Panc1 (cell line): Measurements from ENCODE around the gene GNRHR. TPM values are rescaled to one million over a fixed set of nuclear protein-coding genes. Genes with fewer than 3 reads are reported as not detected.

Source experiments
- ATAC-seq: fragments of 200-7000 bp; cut with Tn5 transposase; 2 replicates; pipeline ENCODE4 v1.9.1; 2020; ENCODE audit warnings: mild to moderate bottlenecking, moderate library complexity
- BruUV-seq: library from RNA; stranded (reverse); fragments of 400-500 nt; replicated peaks from 2 replicates; lab custom pipeline; 2021; lab: Mats Ljungman, UMichigan
- CTCF ChIA-PET: fragments of 300-600 bp; sonication (Branson Sonifier 250); formaldehyde crosslinking; loops from one replicate; lab custom pipeline; 2022; ENCODE audit warnings: antibody characterized with exemption; lab: Charles Lee
- POLR2A ChIA-PET: fragments of 300-600 bp; sonication (Branson Sonifier 250); formaldehyde crosslinking; loops from one replicate; lab custom pipeline; 2022; ENCODE audit warnings: antibody characterized with exemption; lab: Charles Lee
- DNase-seq: peaks from one replicate; pipeline ENCODE4 v3.0.0-alpha.2; 2010; ENCODE audit warnings: low read depth, low spot score
- H3K27ac ChIP-seq: 2 replicates; pipeline ENCODE4 v1.5.1; 2011; ENCODE audit warnings: mild to moderate bottlenecking, low read length, inconsistent platforms
- H3K27me3 ChIP-seq: fragments of 200-500 bp; sonication (Bioruptor generic); 2 replicates; pipeline ENCODE4 v1.6.0; 2014; ENCODE audit warnings: low read length, inconsistent platforms; ENCODE audit not compliant: control insufficient read depth, insufficient read depth
- H3K36me3 ChIP-seq: fragments of 200-500 bp; sonication (Bioruptor generic); 2 replicates; pipeline ENCODE4 v1.5.1; 2014; ENCODE audit warnings: inconsistent platforms, mild to moderate bottlenecking, low read length, moderate library complexity; ENCODE audit not compliant: control insufficient read depth, insufficient read depth
- H3K4me1 ChIP-seq: 2 replicates; pipeline ENCODE4 v1.5.1; 2011; ENCODE audit warnings: inconsistent platforms, mild to moderate bottlenecking, low read length, moderate library complexity; ENCODE audit not compliant: control insufficient read depth, insufficient read depth
- H3K4me3 ChIP-seq, 2 experiments: 2 replicates each; pipeline ENCODE4 v1.5.1; 2011 to 2012; ENCODE audit warnings: low read depth in 2 of 2, low read length in 2 of 2, mild to moderate bottlenecking in 2 of 2, inconsistent platforms in 1 of 2, moderate library complexity in 1 of 2
- H3K9me3 ChIP-seq: fragments of 200-500 bp; sonication (Bioruptor generic); 2 replicates; pipeline ENCODE4 v1.5.1; 2014; ENCODE audit warnings: low read depth, mild to moderate bottlenecking, inconsistent platforms, low read length, moderate library complexity; ENCODE audit not compliant: control insufficient read depth, insufficient read depth
- CTCF ChIP-seq: fragments of 450-650 bp; IDR thresholded peaks from 2 replicates; pipeline ENCODE4 v1.5.1; 2017; ENCODE audit warnings: mild to moderate bottlenecking
- POLR2AphosphoS5 ChIP-seq: IDR thresholded peaks from 2 replicates; pipeline ENCODE4 v1.6.1; 2012; ENCODE audit warnings: mild to moderate bottlenecking, low read depth, low read length, moderate library complexity
- REST ChIP-seq, 2 experiments: IDR thresholded peaks; 2 replicates each; pipeline ENCODE4 v1.6.1; 2011 to 2012; ENCODE audit warnings: low read depth in 2 of 2, control low read depth in 1 of 2, low read length in 1 of 2, mild to moderate bottlenecking in 1 of 2, moderate library complexity in 1 of 2; ENCODE audit not compliant: insufficient read depth in 1 of 2
- SIN3A ChIP-seq: IDR thresholded peaks from 2 replicates; pipeline ENCODE4 v1.6.1; 2012; ENCODE audit warnings: low read depth, mild to moderate bottlenecking, low read length, moderate library complexity, borderline replicate concordance; ENCODE audit not compliant: insufficient read depth
- TCF7L2 ChIP-seq: IDR thresholded peaks from 2 replicates; pipeline ENCODE4 v1.6.1; 2011; ENCODE audit warnings: mild to moderate bottlenecking, low read depth, low read length, inconsistent platforms
- in situ Hi-C: cut with HindIII; loops from 2 replicates; pipeline ENCODE4 v1.10.0; 2016; ENCODE audit warnings: low sequenced_read_pairs, low pct_unique_long_range_greater_than_20kb
- intact Hi-C: fragments of 100-400 bp; cut with micrococcal nuclease; formaldehyde crosslinking; loops from one replicate; pipeline ENCODE4 v1.10.0; 2022; ENCODE audit not compliant: unreplicated experiment
- total RNA-seq: library from RNA; stranded (reverse); gene quantifications from one replicate; pipeline ENCODE4 v1.2.1, GENCODE V29; 2021; ENCODE audit not compliant: unreplicated experiment

GNRHR gene
- total RNA-seq, 1 experiment from 2014 or later: not detected

- ChIA-PET POLR2A (no interaction called here), CTCF (no interaction called here)
- intact Hi-C loops: no loop called here
- ATAC-seq: no peak
- no peak for DNase-seq
- no peaks in the 10 kb centered on the region for H3K36me3 ChIP-seq
- H3K9me3 ChIP-seq: no peaks in the 10 kb centered on the region
- H3K27ac ChIP-seq: no peak overlapping the region
- BruUV-seq: no TSS peak
- in situ Hi-C loops: no loop called here
- no peak for TF ChIP-seq CTCF
- TF ChIP-seq REST (IDR thresholded peaks at IDR 0.05; ENCODE audit: insufficient read depth in 1 of 2, low read depth in 2 of 2, low read length in 1 of 2): no peak
- no peak for TF ChIP-seq SIN3A
- TF ChIP-seq POLR2AphosphoS5: no peak
- TF ChIP-seq TCF7L2: no peak
- no peaks in the 10 kb centered on the region for H3K4me1 ChIP-seq
- no peaks in the 10 kb centered on the region for H3K27me3 ChIP-seq
- no peak overlapping the region for H3K4me3 ChIP-seq
Observed at GRCh38 chr4:67776746-67777145, 22.6 kb upstream of the GNRHR start.

GRCh38 chr4:67770422-67770821 lies 16.2 kb upstream of the GNRHR start:
- Histone ChIP-seq H3K36me3 (no peaks in the 10 kb centered on the region), H3K27ac (no peak overlapping the region), H3K27me3 (no peaks in the 10 kb centered on the region), H3K9me3 (no peaks in the 10 kb centered on the region), H3K4me1 (no peaks in the 10 kb centered on the region), H3K4me3 (no peak overlapping the region)
- no peak for ATAC-seq
- POLR2A ChIA-PET: no interaction called here
- no TSS peak for BruUV-seq
- no peak for TF ChIP-seq TCF7L2
- no peak for TF ChIP-seq POLR2AphosphoS5
- no peak for TF ChIP-seq CTCF
- TF ChIP-seq REST (IDR thresholded peaks at IDR 0.05; ENCODE audit: insufficient read depth in 1 of 2, low read depth in 2 of 2, low read length in 1 of 2): no peak
- no peak for TF ChIP-seq SIN3A
- in situ Hi-C loops: no loop called here
- DNase-seq: no peak
- CTCF ChIA-PET: no interaction called here
- intact Hi-C loops: no loop called here
